ENCODE data around the gene STK4. TPM values are rescaled to one million over a fixed set of nuclear protein-coding genes. Genes with fewer than 3 reads are reported as not detected.

Gene STK4
- total RNA-seq, 1 experiment from 2014 or later = 60.9 TPM

DNA sequence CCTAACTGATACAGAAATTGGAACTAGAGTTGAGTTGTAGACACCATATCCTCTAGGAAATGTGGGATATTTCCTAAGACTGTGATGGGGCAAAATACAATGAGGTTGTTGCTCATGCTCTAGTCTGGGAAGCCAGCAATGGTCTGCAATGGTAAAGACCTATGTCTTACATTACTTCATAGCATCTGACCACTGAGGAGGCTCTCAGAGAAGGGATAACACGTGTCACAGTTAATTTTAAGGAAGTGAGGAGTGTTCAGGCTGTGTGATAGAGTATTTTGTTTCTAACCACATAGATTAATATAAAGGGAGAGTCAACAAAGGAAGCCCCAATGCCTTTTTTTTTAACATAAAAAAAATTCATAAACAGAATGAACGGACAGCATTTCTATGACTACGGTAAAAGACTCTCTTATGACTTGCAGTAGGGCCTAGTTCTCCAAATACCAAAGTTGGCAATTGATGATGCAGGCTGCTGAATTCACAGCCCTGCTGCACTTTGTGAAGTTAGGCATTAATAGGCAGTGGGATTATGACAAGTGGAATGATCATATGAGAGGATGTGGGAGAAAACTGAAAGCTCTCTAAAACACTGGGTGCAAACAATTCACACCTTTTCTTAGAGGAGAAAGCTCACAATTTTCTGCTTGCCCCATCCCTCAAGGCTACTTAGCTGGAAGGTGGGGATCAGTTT, 120.9 kb downstream of the STK4 start:
- BruUV-seq (replicated peaks) = no TSS peak
- H3K9me3 ChIP-seq (ENCODE audit: insufficient read depth, low read depth) = no peaks in the 10 kb centered on the region
- POLR2A ChIA-PET (ENCODE audit: unreplicated experiment) = no interaction called here
- H3K36me3 ChIP-seq (ENCODE audit: low read depth) = no peaks in the 10 kb centered on the region
- peak overlapping the region; percentile 35 for H3K27ac ChIP-seq
- TF ChIP-seq, protein P1, sequence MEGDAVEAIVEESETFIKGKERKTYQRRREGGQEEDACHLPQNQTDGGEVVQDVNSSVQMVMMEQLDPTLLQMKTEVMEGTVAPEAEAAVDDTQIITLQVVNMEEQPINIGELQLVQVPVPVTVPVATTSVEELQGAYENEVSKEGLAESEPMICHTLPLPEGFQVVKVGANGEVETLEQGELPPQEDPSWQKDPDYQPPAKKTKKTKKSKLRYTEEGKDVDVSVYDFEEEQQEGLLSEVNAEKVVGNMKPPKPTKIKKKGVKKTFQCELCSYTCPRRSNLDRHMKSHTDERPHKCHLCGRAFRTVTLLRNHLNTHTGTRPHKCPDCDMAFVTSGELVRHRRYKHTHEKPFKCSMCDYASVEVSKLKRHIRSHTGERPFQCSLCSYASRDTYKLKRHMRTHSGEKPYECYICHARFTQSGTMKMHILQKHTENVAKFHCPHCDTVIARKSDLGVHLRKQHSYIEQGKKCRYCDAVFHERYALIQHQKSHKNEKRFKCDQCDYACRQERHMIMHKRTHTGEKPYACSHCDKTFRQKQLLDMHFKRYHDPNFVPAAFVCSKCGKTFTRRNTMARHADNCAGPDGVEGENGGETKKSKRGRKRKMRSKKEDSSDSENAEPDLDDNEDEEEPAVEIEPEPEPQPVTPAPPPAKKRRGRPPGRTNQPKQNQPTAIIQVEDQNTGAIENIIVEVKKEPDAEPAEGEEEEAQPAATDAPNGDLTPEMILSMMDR (conservative IDR thresholded peaks at IDR 0.05) = no peak
- no peak for TF ChIP-seq EZH2 (IDR thresholded peaks at IDR 0.05; ENCODE audit: low read depth)
- no peaks in the 10 kb centered on the region; the same call in none of the 2 replicates for H3F3A ChIP-seq (ENCODE audit: insufficient read depth, low read depth)
- H3K79me2 ChIP-seq (ENCODE audit: low read depth) = no peaks in the 10 kb centered on the region
- no peak overlapping the region for H2AFZ ChIP-seq
- DNase-seq = peak in 1 of 2 experiments; percentile 10
- intact Hi-C loops (cut with micrococcal nuclease; ENCODE audit: unreplicated experiment) = no loop called here
- H4K20me1 ChIP-seq (ENCODE audit: insufficient read depth) = no peaks in the 10 kb centered on the region
- H3K9me2 ChIP-seq (ENCODE audit: insufficient read depth) = no peaks in the 10 kb centered on the region
- H3K4me3 ChIP-seq = no peak overlapping the region
- peaks cover 14% of the 10 kb centered on the region for H3K4me1 ChIP-seq (replicated peaks; ENCODE audit: insufficient read depth)
- H3K27me3 ChIP-seq (ENCODE audit: insufficient read depth, low read depth) = no peaks in the 10 kb centered on the region
- peak overlapping the region; percentile 23; the same call in 1 of the 2 replicates for H3K4me2 ChIP-seq
- CTCF ChIA-PET = no interaction called here

DNA sequence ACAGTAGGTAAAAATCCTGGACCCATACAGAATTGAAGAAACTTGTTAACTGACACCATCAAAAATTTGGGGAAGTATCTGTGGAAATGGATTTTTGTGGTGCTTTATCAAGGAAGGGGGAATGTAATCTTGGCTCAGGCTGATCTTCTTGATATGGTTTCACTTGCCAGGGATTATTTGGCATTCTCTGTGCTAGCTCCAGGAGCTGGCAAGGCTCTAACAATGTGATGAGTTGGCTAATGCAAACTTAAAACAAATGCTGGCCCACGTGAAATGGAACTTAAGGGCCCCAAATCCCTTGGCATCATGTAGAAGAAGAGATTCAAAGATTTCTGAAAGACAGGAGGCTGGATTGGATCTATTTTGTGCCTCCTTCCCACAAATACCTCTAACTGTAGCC, 121.5 kb downstream of the STK4 start:
- peak in 1 of 2 experiments; percentile 27 for DNase-seq
- intact Hi-C loops (cut with micrococcal nuclease; ENCODE audit: unreplicated experiment) = no loop called here
- Histone ChIP-seq H3K9me3 (ENCODE audit: insufficient read depth, low read depth) (no peaks in the 10 kb centered on the region), H2AFZ (no peak overlapping the region), H3K4me2 (peak overlapping the region; percentile 23), H4K20me1 (ENCODE audit: insufficient read depth) (no peaks in the 10 kb centered on the region), H3K27me3 (ENCODE audit: insufficient read depth, low read depth) (no peaks in the 10 kb centered on the region), H3K79me2 (ENCODE audit: low read depth) (no peaks in the 10 kb centered on the region), H3F3A (ENCODE audit: insufficient read depth, low read depth) (no peaks in the 10 kb centered on the region; the same call in none of the 2 replicates), H3K4me3 (no peak overlapping the region), H3K27ac (peak overlapping the region; percentile 35), H3K36me3 (ENCODE audit: low read depth) (no peaks in the 10 kb centered on the region), H3K9me2 (ENCODE audit: insufficient read depth) (no peaks in the 10 kb centered on the region), H3K4me1 (replicated peaks; ENCODE audit: insufficient read depth) (peaks cover 14% of the 10 kb centered on the region)
- BruUV-seq (replicated peaks) = no TSS peak
- TF ChIP-seq, protein P1 (conservative IDR thresholded peaks at IDR 0.05) = no peak
- TF ChIP-seq EZH2 (IDR thresholded peaks at IDR 0.05; ENCODE audit: low read depth) = no peak
- ChIA-PET CTCF (no interaction called here), POLR2A (ENCODE audit: unreplicated experiment) (no interaction called here)

DNA sequence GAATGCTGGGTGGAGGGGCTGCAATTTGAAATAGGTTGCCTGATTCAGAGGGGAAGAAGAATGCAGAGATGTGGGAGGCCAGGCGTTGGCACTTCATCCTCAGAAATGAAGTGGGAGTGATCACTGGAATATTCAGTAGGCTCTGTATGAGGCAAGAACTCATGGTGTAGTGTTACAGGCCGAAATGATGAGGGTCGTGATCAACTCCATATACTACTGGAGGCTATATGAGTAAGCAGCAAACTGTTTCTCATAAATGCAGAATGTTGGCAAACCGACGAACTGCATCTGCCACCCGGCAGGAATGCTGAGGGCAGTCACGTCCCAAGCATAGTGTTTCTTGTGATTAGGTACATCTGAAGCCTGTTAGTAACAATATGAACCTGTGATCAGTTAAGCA, 121.9 kb downstream of the STK4 start:
- Histone ChIP-seq H3K79me2 (ENCODE audit: low read depth) (no peaks in the 10 kb centered on the region), H3K36me3 (ENCODE audit: low read depth) (no peaks in the 10 kb centered on the region), H3F3A (ENCODE audit: insufficient read depth, low read depth) (no peaks in the 10 kb centered on the region; the same call in none of the 2 replicates), H2AFZ (no peak overlapping the region), H3K27ac (peak overlapping the region; percentile 41), H3K27me3 (ENCODE audit: insufficient read depth, low read depth) (no peaks in the 10 kb centered on the region), H3K9me3 (ENCODE audit: insufficient read depth, low read depth) (no peaks in the 10 kb centered on the region), H3K4me2 (peak overlapping the region; percentile 23), H3K4me1 (replicated peaks; ENCODE audit: insufficient read depth) (peaks cover 14% of the 10 kb centered on the region), H3K4me3 (no peak overlapping the region), H3K9me2 (ENCODE audit: insufficient read depth) (no peaks in the 10 kb centered on the region), H4K20me1 (ENCODE audit: insufficient read depth) (no peaks in the 10 kb centered on the region)
- intact Hi-C loops (cut with micrococcal nuclease; ENCODE audit: unreplicated experiment) = no loop called here
- DNase-seq = peak in 1 of 2 experiments; percentile 78
- POLR2A ChIA-PET (ENCODE audit: unreplicated experiment) = no interaction called here
- CTCF ChIA-PET = no interaction called here
- no TSS peak for BruUV-seq (replicated peaks)
- TF ChIP-seq, protein P1 (conservative IDR thresholded peaks at IDR 0.05) = no peak
- no peak for TF ChIP-seq EZH2 (IDR thresholded peaks at IDR 0.05; ENCODE audit: low read depth)
